Measurements from ENCODE around the gene ARHGAP44.
"Not testable (repeated sequence)": the region's sequence is repeated elsewhere in the genome, so short reads cannot be mapped to it uniquely, and the experiment has no call there.

Gene ARHGAP44

DNA sequence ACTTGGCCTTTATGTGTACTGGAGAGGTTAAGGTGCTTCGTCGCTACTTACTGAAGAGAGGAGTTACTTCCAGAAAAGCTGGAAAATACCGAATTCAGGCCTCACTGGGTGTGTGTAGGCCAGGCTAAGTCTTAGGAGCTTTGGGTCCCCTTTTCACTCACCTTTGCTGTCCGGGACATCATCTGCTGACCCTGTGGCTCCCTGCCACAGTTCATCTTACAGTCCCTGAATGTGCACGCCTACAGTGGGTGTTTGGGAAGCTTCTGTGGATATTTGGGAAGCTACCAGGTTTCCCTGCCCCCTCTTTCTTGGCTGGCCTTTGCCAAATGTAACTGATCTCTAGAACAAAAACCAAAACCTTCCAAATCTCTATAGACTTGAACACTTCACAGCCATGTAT is 177.1 kb downstream of the ARHGAP44 start:
- Histone ChIP-seq H3K27me3 (no peaks in the 10 kb centered on the region), H3K9ac (no peak overlapping the region), H3K36me3 (0 out of 2 replicates have a peak, but pooled peaks cover 9% of the 10 kb centered on the region), H3K9me3 (no peaks in the 10 kb centered on the region; the same call in 1 of the 2 replicates), H3K4me1 (peaks cover 7% of the 10 kb centered on the region; the same call in 1 of the 2 replicates), H3K4me2 (no peak overlapping the region), H3K4me3 (no peak overlapping the region), H3K27ac (no peak overlapping the region), H4K20me1 (no peaks in the 10 kb centered on the region)
- TF ChIP-seq Cebpa-rat (IDR thresholded peaks at IDR 0.05), result no peak

DNA sequence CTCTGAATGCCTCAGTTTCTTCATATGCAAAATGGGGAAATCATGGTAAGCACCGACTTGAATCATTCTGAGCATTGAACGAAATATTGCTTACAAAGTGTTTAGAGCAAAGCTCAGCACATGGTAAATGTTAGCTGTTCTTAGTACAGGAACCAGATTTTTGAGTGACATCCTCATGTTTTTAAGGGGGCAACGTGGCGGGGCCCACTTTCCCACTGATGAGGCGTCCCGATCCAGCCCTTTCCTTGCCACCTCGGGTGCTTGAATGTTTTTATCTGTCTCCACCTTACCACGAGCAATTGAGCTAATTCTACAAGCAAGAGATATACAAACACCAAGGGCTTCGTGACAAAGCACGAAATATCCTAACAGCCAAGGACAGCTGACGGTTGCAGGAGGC is 178.7 kb downstream of the ARHGAP44 start:
- no peaks in the 10 kb centered on the region; the same call in 1 of the 2 replicates for H3K9me3 ChIP-seq
- H4K20me1 ChIP-seq, result no peaks in the 10 kb centered on the region
- H3K27ac ChIP-seq, result no peak overlapping the region
- H3K9ac ChIP-seq, result no peak overlapping the region
- no peak overlapping the region for H3K4me3 ChIP-seq
- H3K36me3 ChIP-seq, result 0 out of 2 replicates have a peak, but pooled peaks cover 9% of the 10 kb centered on the region
- no peak for TF ChIP-seq Cebpa-rat (IDR thresholded peaks at IDR 0.05)
- H3K27me3 ChIP-seq, result no peaks in the 10 kb centered on the region
- H3K4me2 ChIP-seq, result peak overlapping the region; percentile 28; the same call in 1 of the 2 replicates
- H3K4me1 ChIP-seq, result peaks cover 7% of the 10 kb centered on the region; the same call in 1 of the 2 replicates

DNA sequence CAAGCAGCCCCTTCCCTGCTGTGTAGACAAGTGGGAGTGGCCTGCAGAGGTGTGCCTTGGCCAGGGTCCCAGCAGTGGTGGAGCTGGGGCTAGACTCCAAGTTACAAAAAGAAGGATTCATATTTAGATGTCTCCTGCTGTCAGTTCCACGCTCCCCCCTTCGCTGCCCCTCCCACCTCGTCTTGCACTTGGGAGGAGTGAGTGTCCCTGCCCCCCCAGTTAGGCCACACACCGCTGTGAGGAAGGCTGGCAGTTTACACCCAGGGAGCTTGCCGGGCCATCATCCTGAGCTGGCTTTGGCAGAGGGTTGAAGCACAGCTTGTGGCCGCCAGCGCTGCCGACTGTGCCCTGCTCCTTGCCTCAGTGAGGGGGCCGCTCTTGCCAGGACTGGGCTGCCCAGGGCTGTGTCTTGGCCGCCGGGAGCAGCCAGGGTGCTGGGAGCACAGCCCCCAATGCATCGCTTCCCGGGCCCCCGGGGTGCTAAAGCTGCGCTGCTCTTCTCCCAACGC is 184.3 kb downstream of the ARHGAP44 start:
- Histone ChIP-seq H4K20me1 (no peaks in the 10 kb centered on the region), H3K27me3 (no peaks in the 10 kb centered on the region), H3K9ac (no peak overlapping the region), H3K4me2 (peak overlapping the region; percentile 34; the same call in 1 of the 2 replicates), H3K27ac (0 out of 2 replicates have a peak overlapping the region, but pooled peaks have one; percentile 22), H3K9me3 (no peaks in the 10 kb centered on the region), H3K4me1 (peaks cover 10% of the 10 kb centered on the region), H3K4me3 (no peak overlapping the region), H3K36me3 (no peaks in the 10 kb centered on the region)
- TF ChIP-seq Cebpa-rat (IDR thresholded peaks at IDR 0.05), result no peak

DNA sequence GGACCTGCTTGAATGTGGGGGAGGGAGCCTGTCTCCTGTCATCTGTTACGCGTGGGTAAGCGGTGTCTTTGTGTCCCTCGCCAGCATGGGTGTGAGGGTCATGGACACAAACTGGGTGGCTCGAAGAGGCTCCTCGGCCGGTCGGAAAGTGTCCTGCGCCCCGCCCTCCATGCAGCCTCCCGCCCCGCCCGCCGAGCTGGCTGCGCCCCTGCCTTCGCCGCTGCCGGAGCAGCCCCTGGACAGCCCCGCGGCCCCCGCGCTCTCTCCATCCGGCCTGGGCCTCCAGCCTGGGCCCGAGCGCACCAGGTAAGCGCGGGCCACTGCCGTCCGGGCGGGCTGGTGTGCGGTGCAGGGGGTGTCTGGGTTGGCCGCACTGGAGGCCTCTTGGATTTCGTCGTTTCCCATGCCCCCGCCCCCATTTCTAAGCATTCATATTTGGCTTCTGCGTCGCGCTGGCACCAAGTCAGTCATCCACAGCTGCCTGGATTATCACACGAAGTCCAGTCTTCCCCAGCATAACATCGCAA is 184.8 kb downstream of the ARHGAP44 start:
- Histone ChIP-seq H3K27ac (no peak overlapping the region), H4K20me1 (no peaks in the 10 kb centered on the region), H3K4me1 (peaks cover 10% of the 10 kb centered on the region), H3K9me3 (no peaks in the 10 kb centered on the region), H3K36me3 (no peaks in the 10 kb centered on the region), H3K4me3 (no peak overlapping the region), H3K4me2 (no peak overlapping the region), H3K27me3 (no peaks in the 10 kb centered on the region), H3K9ac (no peak overlapping the region)
- TF ChIP-seq Cebpa-rat (IDR thresholded peaks at IDR 0.05), result no peak

DNA sequence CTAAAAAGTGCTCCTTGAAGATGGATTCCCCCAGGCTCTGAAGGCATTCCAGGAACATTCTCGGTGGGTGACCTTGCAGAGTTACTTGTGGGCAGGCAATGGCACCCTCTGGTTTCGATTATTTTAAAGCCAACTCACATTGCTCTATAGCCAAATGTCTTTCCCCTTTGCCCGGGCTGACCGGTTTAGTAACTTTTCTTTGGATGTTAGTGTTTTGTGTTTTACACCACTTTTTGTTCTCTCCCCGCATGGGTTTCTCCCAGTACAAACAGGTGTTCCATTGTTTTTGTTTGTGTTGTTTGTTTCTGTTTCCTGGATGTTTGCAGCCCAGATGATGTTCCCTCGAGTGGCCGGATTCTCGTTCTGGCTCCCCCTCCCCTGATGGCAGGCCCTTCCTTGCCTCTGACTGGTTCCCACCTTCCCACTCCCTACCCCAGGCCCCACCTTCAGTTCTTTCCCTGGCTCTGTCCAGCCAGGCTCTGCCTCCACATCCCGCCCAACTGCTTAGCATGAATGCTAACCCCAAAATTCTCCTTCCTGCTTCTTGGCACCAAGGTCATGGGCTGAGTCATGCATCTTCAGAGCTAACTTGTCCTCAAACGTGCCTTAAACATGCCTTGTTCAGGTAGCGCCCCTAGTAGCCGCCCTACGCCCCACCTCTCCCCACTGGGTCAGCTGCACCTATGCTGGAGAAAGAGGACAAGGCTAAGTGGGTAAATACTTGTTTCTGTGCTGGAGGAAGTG is 187.9 kb downstream of the ARHGAP44 start:
- H3K4me2 ChIP-seq, result no peak overlapping the region
- H3K4me1 ChIP-seq, result peaks cover 15% of the 10 kb centered on the region
- no peak overlapping the region for H3K27ac ChIP-seq
- no peak overlapping the region for H3K4me3 ChIP-seq
- no peaks in the 10 kb centered on the region for H3K27me3 ChIP-seq
- H3K9ac ChIP-seq, result no peak overlapping the region
- H4K20me1 ChIP-seq, result no peaks in the 10 kb centered on the region
- no peak for TF ChIP-seq Cebpa-rat (IDR thresholded peaks at IDR 0.05)
- no peaks in the 10 kb centered on the region for H3K9me3 ChIP-seq
- H3K36me3 ChIP-seq, result no peaks in the 10 kb centered on the region; the same call in 1 of the 2 replicates

DNA sequence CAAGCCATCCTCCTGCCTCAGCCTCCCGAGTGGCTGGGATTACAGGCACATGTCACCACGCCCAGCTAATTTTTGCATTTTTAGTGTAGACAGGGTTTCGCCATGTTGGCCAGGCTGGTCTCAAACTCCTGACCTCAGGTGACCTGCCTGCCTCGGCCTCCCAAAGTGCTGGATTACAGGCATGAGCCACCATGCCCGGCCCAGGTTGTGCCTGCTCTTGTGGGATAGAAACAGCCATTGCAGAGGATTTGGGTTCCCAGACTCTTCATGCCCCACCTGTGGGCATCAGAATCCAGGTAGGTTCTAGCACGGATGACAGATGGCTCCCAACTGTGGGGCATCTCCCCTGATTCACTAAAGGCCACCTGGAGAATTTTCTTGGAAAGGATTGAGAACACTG is 189.5 kb downstream of the ARHGAP44 start:
- not testable (repeated sequence) for H3K4me2 ChIP-seq, H3K9ac ChIP-seq, H3K27me3 ChIP-seq, H3K36me3 ChIP-seq, H3K9me3 ChIP-seq, H3K27ac ChIP-seq, H3K4me3 ChIP-seq, H4K20me1 ChIP-seq
- peaks cover 25% of the 10 kb centered on the region for H3K4me1 ChIP-seq

DNA sequence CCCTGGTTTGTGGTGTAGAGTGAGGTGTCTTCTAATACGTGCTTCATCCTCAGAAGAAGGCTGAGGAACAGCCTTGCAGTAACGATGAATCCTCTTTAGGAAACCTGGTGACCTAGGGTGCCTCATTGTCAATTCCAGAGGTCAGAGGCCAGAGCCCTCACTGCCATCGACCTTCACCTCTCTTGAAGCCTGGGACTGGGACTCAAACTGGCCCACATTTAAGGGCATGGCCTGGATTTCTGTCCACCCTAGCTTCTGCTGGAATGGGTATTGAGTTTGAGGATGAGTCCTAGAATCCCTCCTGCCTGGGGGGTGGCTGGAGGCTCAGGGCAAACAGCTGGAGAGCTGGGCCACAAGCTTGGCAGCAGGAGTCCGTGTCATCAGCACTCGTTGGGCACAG is 189.9 kb downstream of the ARHGAP44 start:
- Histone ChIP-seq H3K27ac (no peak overlapping the region), H3K27me3 (no peaks in the 10 kb centered on the region), H3K4me3 (no peak overlapping the region)

DNA sequence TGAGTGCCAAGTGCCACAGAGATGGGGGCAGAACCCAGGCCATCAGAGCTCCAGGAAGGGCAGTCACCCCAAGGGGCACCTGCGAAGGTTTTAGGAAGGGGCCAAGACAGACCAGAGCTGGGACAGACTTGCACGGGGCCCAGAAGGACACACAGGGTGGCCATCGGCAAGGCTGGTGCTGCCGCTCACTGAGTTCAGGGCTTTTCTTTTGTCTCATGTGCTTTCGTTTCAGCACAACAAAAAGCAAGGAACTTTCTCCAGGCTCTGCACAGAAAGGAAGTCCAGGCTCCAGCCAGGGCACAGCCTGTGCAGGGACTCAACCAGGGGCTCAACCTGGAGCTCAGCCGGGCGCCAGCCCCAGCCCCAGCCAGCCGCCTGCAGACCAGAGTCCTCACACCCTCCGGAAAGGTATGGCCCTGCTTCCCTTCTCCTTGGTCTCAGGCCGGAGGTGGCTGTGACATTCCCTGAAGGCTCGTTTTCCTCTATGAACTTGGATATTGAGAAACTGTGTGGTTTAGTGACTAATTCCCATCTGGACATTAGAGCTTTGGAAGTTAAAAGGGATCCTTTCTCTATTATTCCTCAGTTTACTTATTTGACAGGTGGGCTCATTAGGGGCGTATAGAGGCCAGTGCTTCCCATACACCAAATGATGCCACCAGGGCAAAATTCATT is 190.7 kb downstream of the ARHGAP44 start:
- Histone ChIP-seq H3K36me3 (no peaks in the 10 kb centered on the region; the same call in 1 of the 2 replicates), H3K4me2 (no peak overlapping the region), H3K4me1 (peaks cover 33% of the 10 kb centered on the region), H3K4me3 (no peak overlapping the region), H3K9ac (no peak overlapping the region), H3K27me3 (no peaks in the 10 kb centered on the region), H3K27ac (no peak overlapping the region), H4K20me1 (no peaks in the 10 kb centered on the region), H3K9me3 (no peaks in the 10 kb centered on the region)
- no peak for TF ChIP-seq Cebpa-rat (IDR thresholded peaks at IDR 0.05)

More for the DNA sequence above, 189.9 kb downstream of the ARHGAP44 start:
- no peak for TF ChIP-seq Cebpa-rat (IDR thresholded peaks at IDR 0.05)
- Histone ChIP-seq H3K36me3 (no peaks in the 10 kb centered on the region; the same call in 1 of the 2 replicates), H4K20me1 (no peaks in the 10 kb centered on the region), H3K9ac (no peak overlapping the region), H3K9me3 (no peaks in the 10 kb centered on the region), H3K4me1 (peaks cover 26% of the 10 kb centered on the region), H3K4me2 (no peak overlapping the region)

DNA sequence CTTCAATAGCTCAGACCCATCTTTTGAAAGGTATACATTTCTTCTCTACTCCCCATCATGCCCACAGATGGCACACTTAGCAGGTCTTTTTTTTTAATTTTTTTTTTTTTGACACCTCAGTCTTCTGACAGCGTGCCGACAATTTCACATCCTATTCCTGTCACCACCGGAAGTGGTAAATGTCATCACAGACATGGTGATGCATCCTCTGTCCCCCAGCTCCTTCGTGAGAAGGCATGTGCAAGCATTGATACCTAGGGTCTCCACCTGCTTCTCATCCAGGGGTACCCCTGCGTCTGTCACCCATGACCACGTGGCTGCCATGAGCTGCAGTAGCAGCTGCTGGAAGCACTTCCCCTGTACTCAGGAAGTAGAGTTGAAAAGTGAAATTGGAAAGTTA is 192.9 kb downstream of the ARHGAP44 start:
- Histone ChIP-seq H3K9me3 (no peaks in the 10 kb centered on the region), H3K4me2 (peak overlapping the region; percentile 97), H3K27me3 (no peaks in the 10 kb centered on the region), H3K4me1 (peaks cover 55% of the 10 kb centered on the region), H3K4me3 (no peak overlapping the region), H4K20me1 (no peaks in the 10 kb centered on the region), H3K36me3 (no peaks in the 10 kb centered on the region; the same call in 1 of the 2 replicates), H3K9ac (no peak overlapping the region), H3K27ac (no peak overlapping the region)
- no peak for TF ChIP-seq Cebpa-rat (IDR thresholded peaks at IDR 0.05)
